GM21723 (cell line): Measurements from ENCODE around the gene RREB1.

Experiments used
- ATAC-seq: cut with Tn5 transposase; IDR thresholded peaks from one replicate; pipeline ENCODE4 v1.9.1; 2021; ENCODE audit warnings: mild to moderate bottlenecking, moderate library complexity; ENCODE audit not compliant: unreplicated experiment

RREB1 gene

DNA sequence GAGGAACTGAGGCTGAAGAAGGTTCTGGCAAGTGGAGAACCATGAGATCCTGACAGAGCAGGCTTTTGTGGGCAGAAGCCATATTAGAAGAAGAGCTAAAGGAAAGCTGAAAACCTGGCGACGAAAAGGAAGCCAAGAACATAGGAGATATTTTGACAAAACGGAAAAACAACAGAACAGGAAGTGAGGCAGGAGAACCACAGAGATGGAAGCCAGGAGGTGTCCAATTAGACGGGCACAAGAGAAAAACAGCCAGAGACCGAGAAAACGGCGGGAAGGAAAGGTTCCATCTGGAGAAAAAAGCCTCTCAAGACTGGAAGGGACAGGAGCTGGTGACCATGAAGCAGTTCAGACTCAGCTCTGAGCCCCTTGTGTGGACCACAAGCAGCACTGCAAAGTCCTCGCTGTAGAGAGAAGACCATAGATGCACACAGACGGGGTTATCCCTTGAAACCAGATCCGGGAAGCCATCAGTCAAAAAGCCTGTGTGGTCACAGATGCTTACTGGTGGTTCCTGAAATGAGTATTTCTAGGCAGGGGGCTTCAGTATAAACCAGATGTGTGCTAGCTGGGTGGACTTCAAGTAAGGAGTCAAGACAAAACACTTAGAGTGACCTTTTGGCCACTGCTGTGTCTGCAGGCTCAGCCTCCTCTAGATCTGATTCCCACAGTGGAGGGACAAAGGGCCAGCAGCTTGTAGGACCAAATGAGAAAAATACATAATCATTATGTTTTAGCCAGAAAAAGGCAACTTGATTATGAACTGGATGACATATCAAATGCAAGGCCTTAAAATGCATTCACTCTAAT lies 174.5 kb downstream of the RREB1 start:
- ATAC-seq: no peak

DNA sequence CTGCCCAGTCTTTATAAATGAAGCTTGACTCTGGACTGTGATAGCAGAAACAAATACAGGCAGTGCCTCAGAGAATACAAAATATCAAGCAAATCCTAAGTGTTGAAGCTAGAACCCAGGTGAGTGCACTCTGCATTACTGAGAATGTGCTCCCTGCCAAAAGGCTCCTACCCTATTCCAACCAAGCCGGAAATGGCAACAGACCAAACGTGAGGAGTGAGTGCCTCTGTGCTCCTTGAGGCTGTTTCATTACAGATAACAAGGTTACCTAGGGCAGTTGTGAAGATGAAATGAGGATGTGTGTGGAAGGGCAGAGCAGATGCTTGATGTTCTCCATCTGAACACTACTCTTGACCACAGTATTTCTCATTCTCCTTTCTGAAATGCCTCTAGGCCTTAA lies 175.9 kb downstream of the RREB1 start:
- ATAC-seq: no peak

GRCh38 chr6:7285416-7285815 lies 177.7 kb downstream of the RREB1 start:
- no peak for ATAC-seq

DNA sequence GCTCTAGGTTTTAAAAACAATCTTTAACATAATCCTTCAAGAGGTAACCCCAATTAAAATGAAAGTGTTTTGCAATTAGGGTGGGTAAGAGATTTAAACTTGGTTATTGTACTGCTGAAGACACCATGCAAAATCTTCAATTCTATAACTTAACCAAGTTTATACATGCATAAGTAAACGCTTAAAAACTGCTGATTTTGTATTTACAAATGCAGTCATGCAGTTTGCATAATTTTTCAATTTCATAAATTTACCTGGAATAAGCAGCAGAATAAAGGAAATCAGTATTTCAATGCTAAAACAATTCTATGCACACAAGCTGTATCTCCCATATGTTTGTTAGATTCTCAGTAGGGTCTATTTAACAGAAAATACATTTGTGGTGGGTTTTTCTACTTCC lies 182.3 kb downstream of the RREB1 start:
- ATAC-seq: no peak

DNA sequence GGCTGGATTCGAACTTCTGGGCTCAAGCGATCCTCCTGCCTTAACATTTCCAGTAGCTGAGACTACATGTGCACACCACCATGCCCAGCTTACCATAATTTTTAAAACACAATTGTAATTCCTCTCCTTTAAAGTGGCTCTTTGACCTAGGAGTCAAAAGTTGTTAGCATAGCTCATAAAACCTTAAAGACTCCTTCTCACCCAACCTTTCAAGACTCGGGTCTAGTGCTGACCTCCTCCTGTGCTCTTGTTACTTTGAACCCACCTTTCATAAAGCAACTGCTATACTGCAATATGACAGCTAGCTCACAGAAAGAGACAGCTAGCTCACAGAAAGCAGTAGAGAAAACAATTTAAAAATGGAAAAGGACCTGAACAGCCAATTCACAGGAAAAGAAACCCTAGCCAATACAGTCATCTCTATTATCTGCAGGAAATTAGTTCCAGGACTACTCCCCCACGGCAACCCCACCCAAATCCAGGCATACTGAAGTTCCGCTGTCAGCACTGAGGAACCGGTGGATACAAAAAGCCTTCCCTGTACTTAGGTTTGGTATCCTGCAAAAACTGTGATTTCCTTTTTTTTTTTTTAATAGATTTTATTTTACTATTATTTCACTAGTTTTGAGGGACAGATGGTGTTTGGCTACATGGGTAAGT lies 185.0 kb downstream of the RREB1 start:
- ATAC-seq: no peak

DNA sequence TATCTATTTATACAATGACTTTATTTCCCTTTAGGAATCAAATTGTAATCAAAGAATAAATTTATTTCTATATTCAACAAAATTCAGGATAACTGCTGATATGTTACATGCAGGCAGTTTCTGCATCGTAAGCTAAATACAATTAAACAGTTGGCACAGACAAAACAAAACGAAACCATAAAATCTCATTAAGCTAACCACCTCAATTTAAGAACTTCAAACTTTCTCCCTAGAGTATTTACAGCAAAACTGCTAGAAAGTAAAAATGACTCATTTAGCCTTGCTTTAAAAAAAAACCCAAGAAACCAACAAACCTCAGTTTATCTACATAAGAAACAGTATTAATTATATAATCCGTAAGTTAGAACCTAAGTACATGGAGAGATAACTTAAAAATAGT lies 188.2 kb downstream of the RREB1 start:
- no peak for ATAC-seq

DNA sequence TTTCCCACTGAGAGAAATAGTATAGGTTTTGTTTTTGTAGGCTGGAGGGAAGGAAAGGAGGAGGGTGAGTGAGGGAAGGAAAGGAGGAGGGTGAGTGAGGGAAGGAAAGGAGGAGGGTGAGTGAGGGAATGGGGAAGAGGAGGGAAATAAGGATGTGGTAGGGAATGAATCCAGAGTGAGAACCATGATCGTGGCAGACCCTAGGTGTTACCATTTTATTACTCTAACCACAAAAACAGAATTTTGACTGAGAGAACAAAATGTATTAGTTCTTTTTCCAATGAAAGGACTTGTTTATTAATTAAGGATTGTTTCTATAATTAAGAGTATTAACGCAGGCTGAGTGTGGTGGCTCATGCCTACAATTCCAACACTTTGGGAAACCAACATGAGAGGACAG lies 188.8 kb downstream of the RREB1 start:
- no peak for ATAC-seq

GRCh38 chr6:7298113-7298512 lies 190.4 kb downstream of the RREB1 start:
- no peak for ATAC-seq

DNA sequence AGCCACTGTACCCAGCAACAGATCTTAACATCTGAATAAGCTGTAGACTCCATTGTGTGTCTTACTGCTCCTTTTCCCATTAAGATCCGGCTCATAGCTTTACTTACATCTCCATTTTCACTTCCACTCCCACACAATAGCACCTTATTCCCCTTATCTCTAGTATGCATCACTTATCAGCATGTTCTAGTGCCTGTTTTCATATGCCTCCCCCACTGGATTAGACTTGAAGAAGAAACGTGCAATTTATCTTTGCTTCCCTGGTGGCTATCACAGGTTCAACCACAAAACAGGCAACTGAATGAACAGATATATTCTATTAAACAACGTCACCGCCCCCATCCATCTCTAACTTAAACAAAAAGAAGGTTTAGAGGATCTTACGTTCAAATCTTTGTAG lies 193.2 kb downstream of the RREB1 start:
- ATAC-seq: no peak
